ENCODE results near the gene PLCB4. TPM values are rescaled to one million over a fixed set of nuclear protein-coding genes. Genes with fewer than 3 reads are reported as not detected.

PLCB4 gene
- total RNA-seq, 2 experiments from 2014 or later: not detected

DNA sequence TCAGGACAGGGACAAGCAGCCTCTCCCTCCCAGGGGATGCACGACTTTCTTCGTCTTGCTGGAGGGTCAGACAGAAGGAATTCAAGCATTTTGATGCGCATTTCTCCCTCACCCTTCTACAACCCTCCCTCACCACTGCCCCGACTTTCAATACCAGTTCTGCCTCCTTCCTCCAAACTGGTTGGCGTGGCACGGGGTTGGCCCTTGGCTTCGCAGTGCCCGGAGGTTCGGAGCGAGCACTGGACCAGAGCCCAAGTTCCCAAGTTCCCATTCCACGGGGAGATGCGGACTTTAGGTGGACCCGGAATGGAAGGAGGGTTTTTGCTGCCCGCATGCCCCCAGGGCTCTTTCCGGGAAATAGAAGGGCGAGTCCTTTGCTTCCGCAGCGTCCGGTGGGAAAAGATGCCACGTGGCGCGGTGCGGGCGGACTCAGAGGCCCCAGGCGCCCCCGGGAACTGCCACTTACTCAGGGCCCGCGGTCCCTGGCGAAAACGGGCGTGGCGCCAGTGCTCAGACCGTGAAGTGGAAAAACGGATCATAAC lies 437.5 kb downstream of the PLCB4 start:
- POLR2A ChIA-PET: no interaction called here
- no TSS peak for BruUV-seq (replicated peaks)

DNA sequence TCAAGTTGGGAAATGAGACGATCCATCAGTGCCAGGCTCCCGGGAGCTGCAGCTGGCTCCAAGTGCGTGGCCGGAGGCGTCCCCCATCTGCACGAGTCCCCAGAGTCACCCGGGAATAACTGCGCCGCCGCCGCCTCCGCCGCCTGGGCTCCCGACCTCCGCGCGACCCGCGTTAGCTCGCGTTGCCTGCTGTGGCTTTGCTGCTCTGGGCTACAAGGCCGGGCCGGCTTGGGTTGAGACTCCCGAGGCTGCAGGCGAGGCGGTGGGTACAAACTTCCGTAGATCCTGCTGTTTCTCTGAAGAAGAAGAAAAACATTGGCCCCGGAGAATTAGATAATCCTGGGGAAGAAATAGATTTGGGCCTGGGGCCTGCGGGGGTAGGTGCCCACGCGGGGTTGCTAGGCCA lies 438.1 kb downstream of the PLCB4 start:
- Histone ChIP-seq H3K9me3 (ENCODE audit: low read length) (no peaks in the 10 kb centered on the region), H3K36me3 (ENCODE audit: insufficient read depth, low read length) (no peaks in the 10 kb centered on the region), H3K9me2 (ENCODE audit: insufficient read depth, low read length) (no peaks in the 10 kb centered on the region), H3K4me1 (ENCODE audit: insufficient read depth, low read length, poor library complexity, severe bottlenecking) (peaks cover 5% of the 10 kb centered on the region), H3K27ac (ENCODE audit: low read depth, low read length, poor library complexity, severe bottlenecking) (no peak overlapping the region), H2AFZ (ENCODE audit: low read length) (no peak overlapping the region), H3K4me3 (ENCODE audit: low read depth, low read length, poor library complexity, severe bottlenecking) (no peak overlapping the region), H3K4me2 (ENCODE audit: low read length) (no peak overlapping the region), H4K20me1 (ENCODE audit: insufficient read depth, low read length) (no peaks in the 10 kb centered on the region), H3K79me2 (ENCODE audit: insufficient read depth, low read depth, low read length) (no peaks in the 10 kb centered on the region)
- CTCF ChIA-PET (ENCODE audit: unreplicated experiment): no interaction called here
- no TSS peak for BruUV-seq (replicated peaks)
- intact Hi-C loops (cut with micrococcal nuclease; ENCODE audit: unreplicated experiment): no loop called here
- POLR2A ChIA-PET: no interaction called here
- TF ChIP-seq EZH2phosphoT487 (IDR thresholded peaks at IDR 0.05; ENCODE audit: borderline replicate concordance, low read depth, low read length): no peak
- TF ChIP-seq CTCF (conservative IDR thresholded peaks at IDR 0.05; ENCODE audit: low read length): no peak
- DNase-seq (ENCODE audit: low spot score): no peak

More for the DNA sequence above, 437.5 kb downstream of the PLCB4 start:
- TF ChIP-seq EZH2phosphoT487 (IDR thresholded peaks at IDR 0.05; ENCODE audit: borderline replicate concordance, low read depth, low read length) (no peak), CTCF (conservative IDR thresholded peaks at IDR 0.05; ENCODE audit: low read length) (no peak)
- H3K9me2 ChIP-seq (ENCODE audit: insufficient read depth, low read length): no peaks in the 10 kb centered on the region
- H4K20me1 ChIP-seq (ENCODE audit: insufficient read depth, low read length): no peaks in the 10 kb centered on the region
- H3K79me2 ChIP-seq (ENCODE audit: insufficient read depth, low read depth, low read length): no peaks in the 10 kb centered on the region
- H3K4me2 ChIP-seq (ENCODE audit: low read length): no peak overlapping the region
- no peak for DNase-seq (ENCODE audit: low spot score)
- H3K36me3 ChIP-seq (ENCODE audit: insufficient read depth, low read length): no peaks in the 10 kb centered on the region
- peaks cover 2% of the 10 kb centered on the region for H3K4me1 ChIP-seq (ENCODE audit: insufficient read depth, low read length, poor library complexity, severe bottlenecking)
- CTCF ChIA-PET (ENCODE audit: unreplicated experiment): no interaction called here
- no peak overlapping the region for H3K27ac ChIP-seq (ENCODE audit: low read depth, low read length, poor library complexity, severe bottlenecking)
- no peaks in the 10 kb centered on the region for H3K9me3 ChIP-seq (ENCODE audit: low read length)
- intact Hi-C loops (cut with micrococcal nuclease; ENCODE audit: unreplicated experiment): no loop called here
- no peak overlapping the region for H3K4me3 ChIP-seq (ENCODE audit: low read depth, low read length, poor library complexity, severe bottlenecking)
- H2AFZ ChIP-seq (ENCODE audit: low read length): no peak overlapping the region

DNA sequence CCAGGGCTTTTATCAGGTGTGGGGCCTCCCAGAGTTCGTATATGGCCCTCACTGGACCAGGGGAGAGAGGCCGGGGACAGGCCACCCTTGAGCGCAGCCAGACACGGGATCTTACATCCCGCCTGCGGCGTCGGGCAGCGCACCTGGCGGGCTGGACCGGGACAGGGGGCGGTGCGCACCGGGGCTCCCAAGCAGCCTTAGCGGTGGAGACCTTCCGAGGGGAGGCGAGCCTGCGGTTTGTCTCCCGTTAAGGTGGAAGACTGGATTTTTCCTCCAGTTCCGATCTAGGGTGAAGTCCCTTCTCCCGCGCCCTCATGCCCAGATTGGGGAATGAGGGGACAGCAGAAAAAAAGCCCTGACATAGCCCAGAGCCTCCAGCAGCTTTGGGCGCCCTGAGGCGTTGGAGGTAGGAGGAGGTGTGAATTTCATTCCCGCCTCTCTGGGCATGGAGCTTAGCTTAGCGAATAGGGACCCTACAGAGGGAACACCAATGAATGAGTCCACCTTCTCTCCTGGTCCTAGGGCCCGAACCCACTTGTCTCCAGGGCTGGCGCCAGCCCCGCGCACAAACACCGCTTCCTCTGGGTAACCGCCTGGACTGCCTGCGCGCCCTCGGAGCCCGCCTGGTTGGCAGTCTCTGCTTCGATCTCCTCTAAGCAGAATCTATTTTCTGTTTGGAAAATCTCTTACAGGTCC lies 438.8 kb downstream of the PLCB4 start:
- Histone ChIP-seq H2AFZ (ENCODE audit: low read length) (no peak overlapping the region), H3K4me3 (ENCODE audit: low read depth, low read length, poor library complexity, severe bottlenecking) (no peak overlapping the region), H3K79me2 (ENCODE audit: insufficient read depth, low read depth, low read length) (no peaks in the 10 kb centered on the region), H3K4me1 (ENCODE audit: insufficient read depth, low read length, poor library complexity, severe bottlenecking) (peaks cover 5% of the 10 kb centered on the region), H4K20me1 (ENCODE audit: insufficient read depth, low read length) (no peaks in the 10 kb centered on the region), H3K4me2 (ENCODE audit: low read length) (no peak overlapping the region), H3K9me3 (ENCODE audit: low read length) (no peaks in the 10 kb centered on the region), H3K27ac (ENCODE audit: low read depth, low read length, poor library complexity, severe bottlenecking) (no peak overlapping the region), H3K9me2 (ENCODE audit: insufficient read depth, low read length) (no peaks in the 10 kb centered on the region), H3K36me3 (ENCODE audit: insufficient read depth, low read length) (no peaks in the 10 kb centered on the region)
- DNase-seq (ENCODE audit: low spot score): no peak
- ChIA-PET CTCF (ENCODE audit: unreplicated experiment) (no interaction called here), POLR2A (no interaction called here)
- TF ChIP-seq EZH2phosphoT487 (IDR thresholded peaks at IDR 0.05; ENCODE audit: borderline replicate concordance, low read depth, low read length) (no peak), CTCF (conservative IDR thresholded peaks at IDR 0.05; ENCODE audit: low read length) (no peak)
- no TSS peak for BruUV-seq (replicated peaks)
- intact Hi-C loops (cut with micrococcal nuclease; ENCODE audit: unreplicated experiment): no loop called here

Measured in OCI-LY7 (cell line).